Motor neuron (in vitro differentiated cells): Measurements from ENCODE around the gene CCDC73. TPM values are rescaled to one million over a fixed set of nuclear protein-coding genes. Genes with fewer than 3 reads are reported as not detected.
"Not testable (repeated sequence)": the region's sequence is repeated elsewhere in the genome, so short reads cannot be mapped to it uniquely, and the experiment has no call there.

ENCODE experiments used
- ATAC-seq, 8 experiments: fragments of 200-7000 bp; cut with Tn5 transposase; replicated peaks in 6 of 8; 2 replicates each; pipeline ENCODE4 v1.8.0; 2021; ENCODE audit warnings: mild to moderate bottlenecking in 8 of 8, moderate library complexity in 8 of 8
- H3K27ac ChIP-seq, 2 donors: fragments of 250-450 bp; sonication (Bioruptor Pico); 2 replicates each; pipeline ENCODE4 v1.9.0; 2021; ENCODE audit warnings: antibody characterized with exemption in 2 of 2, mild to moderate bottlenecking in 2 of 2, moderate library complexity in 1 of 2
- H3K4me1 ChIP-seq, 2 donors: fragments of 250-450 bp; sonication (Bioruptor Pico); replicated peaks in 1 of 2; 2 replicates each; pipeline ENCODE4 v1.6.1; 2021; ENCODE audit warnings: antibody characterized with exemption in 2 of 2, mild to moderate bottlenecking in 2 of 2, moderate library complexity in 1 of 2
- H3K4me3 ChIP-seq, 5 donors: fragments of 250-450 bp; sonication (Bioruptor Pico); 2 replicates each; pipeline ENCODE4 v1.9.0; 2021; ENCODE audit warnings: antibody characterized with exemption in 5 of 5, mild to moderate bottlenecking in 5 of 5, moderate library complexity in 4 of 5
- WGBS, 10 experiments: fragments of 450-650 bp; shearing (Covaris generic); methylation state at CpG; one replicate each; pipeline ENCODE4 v1.0.0; 2022; 5-methylcytosine and 5-hydroxymethylcytosine counted together
- in situ Hi-C, 9 experiments: fragments of 400-800 bp; cut with MboI; loops; one replicate each; pipeline ENCODE4 v1.15.0; 2021; ENCODE audit warnings: low sequenced_read_pairs in 9 of 9, low pct_unique_long_range_greater_than_20kb in 2 of 9; ENCODE audit not compliant: unreplicated experiment in 9 of 9
- total RNA-seq, 8 experiments: library from RNA; unstranded; fragments of 300-600 nt; gene quantifications; 2 replicates each; pipeline versions ENCODE4 v1.2.3 to v1.2.4, GENCODE V29; 2022

CCDC73 gene
- total RNA-seq, 8 experiments from 2014 or later: 0.05 to 0.47 (median 0.24) TPM

DNA sequence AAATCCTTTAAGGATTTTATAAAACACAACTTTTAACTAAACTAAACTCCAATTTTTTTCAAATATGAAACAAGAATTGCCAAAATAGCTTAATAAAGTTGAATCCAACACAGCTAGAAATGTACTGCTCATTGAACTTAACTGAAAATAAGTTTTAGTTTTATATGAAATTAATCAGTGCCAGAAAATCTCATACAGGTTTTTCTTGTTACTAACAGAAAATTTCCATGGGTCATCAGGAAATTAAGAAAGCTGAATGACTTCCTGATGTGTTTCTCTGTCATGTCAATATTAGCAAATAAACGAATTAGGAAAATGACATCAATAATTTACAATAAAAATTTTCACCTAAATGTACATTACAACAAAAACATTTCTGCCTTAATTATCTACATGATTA is 3.5 kb downstream of the CCDC73 start:
- H3K27ac ChIP-seq: no peak overlapping the region
- in situ Hi-C loops: loop anchor here in 5 of 9 experiments (10.0 to 25.0 kb wide), 2 partner anchors 466 to 479 kb away; no protein-coding TSS in a partner anchor
- no peak overlapping the region for H3K4me3 ChIP-seq
- H3K4me1 ChIP-seq: peaks cover 0 to 9% of the 10 kb centered on the region in 2 donors
- no peak for ATAC-seq
- WGBS, 10 experiments: 0 to 75% (median 37%) methylated on average over 1 of the region's 1 CpG; no CpG with 5 or more reads in 2 of the 10 experiments

DNA sequence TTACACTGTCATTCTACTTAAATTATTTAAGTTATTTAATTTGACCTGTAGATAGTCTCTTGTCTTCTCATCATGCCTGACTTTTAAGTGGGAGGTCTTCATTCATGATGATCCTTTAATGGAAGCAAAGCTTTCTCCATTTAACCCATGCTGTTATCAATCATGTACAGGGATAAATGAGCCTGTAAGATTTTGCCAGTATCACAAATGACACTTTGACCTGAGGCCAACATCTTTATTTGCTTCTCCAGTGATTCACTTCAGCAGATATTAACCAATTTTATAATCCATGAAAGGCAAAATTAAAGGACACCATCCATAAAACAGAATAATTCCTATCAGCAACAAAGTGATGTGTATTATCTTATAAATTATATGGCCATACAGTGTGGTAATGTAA is 7.7 kb downstream of the CCDC73 start:
- no peak for ATAC-seq
- Histone ChIP-seq H3K4me3 (no peak overlapping the region), H3K4me1 (peaks cover 0 to 9% of the 10 kb centered on the region in 2 donors), H3K27ac (no peak overlapping the region)
- in situ Hi-C loops: loop anchor here in 4 of 9 experiments (25.0 kb wide), 1 partner anchor 475 kb away; no protein-coding TSS in a partner anchor

DNA sequence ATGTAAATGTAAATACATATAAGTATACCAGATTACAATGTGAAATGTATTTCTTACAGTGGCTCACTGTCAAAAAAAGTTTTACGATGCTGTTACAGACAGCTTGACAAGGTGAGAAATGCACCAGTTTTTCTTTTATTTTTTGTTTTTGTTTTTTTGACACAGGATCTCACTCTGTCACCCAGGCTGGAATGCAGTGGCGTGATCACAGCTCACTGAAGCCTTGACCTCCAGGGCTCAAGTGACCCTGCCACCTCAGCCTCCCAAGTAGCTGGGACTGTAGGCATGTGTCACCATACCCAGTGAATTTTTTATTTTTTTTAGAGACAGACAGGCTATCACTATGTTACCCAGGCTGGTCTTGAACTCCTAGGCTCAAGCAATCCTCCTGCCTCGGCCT is 9.2 kb downstream of the CCDC73 start:
- WGBS, 10 experiments: 40 to 100% (median 83%) methylated on average over 1 to 3 of the region's 3 CpGs; no CpG with 5 or more reads in 1 of the 10 experiments
- peaks cover 0 to 9% of the 10 kb centered on the region in 2 donors for H3K4me1 ChIP-seq
- H3K4me3 ChIP-seq: no peak overlapping the region
- H3K27ac ChIP-seq: no peak overlapping the region
- in situ Hi-C loops: loop anchor here in 4 of 9 experiments (25.0 kb wide), 1 partner anchor 473 kb away; no protein-coding TSS in a partner anchor
- ATAC-seq: no peak

DNA sequence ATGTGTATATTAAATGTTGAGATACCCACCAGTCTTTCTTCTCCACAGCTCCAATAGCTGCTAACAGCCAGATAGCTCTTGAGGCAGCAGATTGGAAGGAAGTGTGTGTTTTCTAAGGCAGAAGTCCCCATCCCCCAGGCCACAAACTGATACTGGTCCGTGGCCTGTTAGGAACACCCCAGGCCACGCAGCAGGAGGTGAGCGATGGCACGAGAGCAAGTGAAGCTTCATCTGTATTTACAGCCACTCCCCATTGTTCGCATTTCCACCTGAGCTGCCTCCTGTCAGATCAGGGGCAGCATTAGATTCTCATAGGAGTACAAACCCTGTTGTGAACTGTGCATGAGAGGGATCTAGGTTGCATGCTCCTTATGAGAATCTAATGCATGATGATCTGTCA is 12.7 kb downstream of the CCDC73 start:
- in situ Hi-C loops: loop anchor here in 4 of 9 experiments (25.0 kb wide), 1 partner anchor 469 kb away; no protein-coding TSS in a partner anchor
- no peak overlapping the region for H3K4me3 ChIP-seq
- no peak overlapping the region for H3K27ac ChIP-seq
- ATAC-seq: no peak
- WGBS, 10 experiments: 29 to 80% (median 73%) methylated on average over 2 to 5 of the region's 5 CpGs; no CpG with 5 or more reads in 5 of the 10 experiments
- H3K4me1 ChIP-seq: peaks cover 0 to 2% of the 10 kb centered on the region in 2 donors

DNA sequence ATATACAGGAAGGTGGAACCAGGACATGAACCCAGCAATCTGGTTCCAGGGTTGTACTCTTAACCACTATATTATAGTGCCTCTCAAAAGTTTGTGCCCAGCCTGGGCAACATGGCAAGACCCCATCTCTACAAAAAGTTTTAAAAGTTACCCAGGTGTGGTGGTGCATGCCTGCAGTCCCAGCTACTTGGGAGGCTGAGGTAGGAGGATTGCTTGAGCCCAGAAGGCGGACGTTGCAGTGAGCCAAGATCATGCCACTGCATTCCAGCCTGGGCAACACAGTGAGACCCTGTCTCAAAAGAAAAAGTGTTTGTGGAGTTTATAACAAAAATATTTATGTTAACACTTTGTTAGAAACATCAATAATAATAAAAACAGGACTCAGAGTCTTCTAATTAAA is 13.6 kb downstream of the CCDC73 start:
- not testable (repeated sequence) for H3K27ac ChIP-seq, H3K4me3 ChIP-seq, H3K4me1 ChIP-seq, ATAC-seq
- in situ Hi-C loops: loop anchor here in 4 of 9 experiments (25.0 kb wide), 1 partner anchor 469 kb away; no protein-coding TSS in a partner anchor
- WGBS, 10 experiments: 7 to 100% (median 83%) methylated on average over 1 to 2 of the region's 2 CpGs; no CpG with 5 or more reads in 5 of the 10 experiments

DNA sequence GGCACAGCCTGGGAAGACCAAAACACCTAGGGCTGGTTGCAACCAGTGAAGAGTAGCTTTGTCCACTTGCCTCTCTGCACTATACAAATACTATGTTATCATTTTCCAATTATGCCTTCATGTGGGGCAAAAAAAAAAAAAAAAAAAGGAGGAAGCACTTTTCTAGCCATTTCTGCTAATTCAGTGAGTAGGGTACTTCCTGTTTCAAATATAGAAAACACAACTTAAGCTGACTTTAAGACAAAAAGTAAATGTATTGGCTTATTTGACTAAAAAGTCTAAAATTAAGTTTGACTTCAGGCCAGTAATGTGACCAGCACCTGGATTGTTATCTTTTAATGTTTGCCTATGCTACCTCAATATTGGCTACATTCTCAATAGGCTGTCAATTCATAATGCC is 15.3 kb downstream of the CCDC73 start:
- ATAC-seq: no peak
- Histone ChIP-seq H3K4me1 (no peaks in the 10 kb centered on the region), H3K27ac (no peak overlapping the region), H3K4me3 (no peak overlapping the region)
- in situ Hi-C loops: loop anchor here in 4 of 9 experiments (25.0 kb wide), 1 partner anchor 467 kb away; no protein-coding TSS in a partner anchor

DNA sequence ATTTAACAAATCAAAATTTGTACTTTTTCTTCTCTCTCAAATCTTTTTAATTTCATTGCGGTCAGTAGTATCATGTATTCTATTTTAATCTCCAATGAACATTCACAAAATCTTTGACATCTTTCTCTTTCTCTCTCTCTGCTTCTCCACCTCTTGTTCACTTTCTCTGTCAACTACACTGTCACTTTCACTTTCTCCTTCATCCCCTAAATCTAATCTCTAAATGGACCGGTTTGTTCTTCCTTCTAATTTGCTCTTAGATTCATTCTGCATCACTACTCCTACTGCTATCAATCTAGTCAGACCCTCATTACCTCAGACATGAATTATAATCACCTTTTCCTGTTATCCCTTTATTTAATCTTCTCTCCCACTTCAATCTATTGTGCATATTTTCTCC is 18.6 kb downstream of the CCDC73 start:
- no peak overlapping the region for H3K4me3 ChIP-seq
- in situ Hi-C loops: loop anchor here in 4 of 9 experiments (25.0 kb wide), 1 partner anchor 464 kb away; no protein-coding TSS in a partner anchor

DNA sequence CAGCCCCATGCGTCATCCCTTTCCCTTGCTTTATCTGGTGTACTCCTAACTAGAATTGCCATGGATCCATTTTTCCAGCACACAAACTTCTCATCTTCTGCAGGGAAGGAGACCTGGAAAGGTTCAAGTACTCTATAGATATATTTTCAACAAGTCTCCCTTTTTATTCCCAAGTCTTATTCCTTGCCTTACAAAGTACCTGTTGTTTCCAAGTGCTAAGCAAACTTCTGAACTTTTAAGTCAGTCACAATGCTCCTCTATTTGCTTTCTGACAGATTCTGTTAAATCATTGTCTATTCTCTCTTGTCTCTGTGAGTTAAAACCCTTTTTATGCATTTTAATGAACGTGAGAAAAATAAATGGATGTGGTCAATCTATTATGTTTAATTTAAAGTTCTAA is 20.4 kb downstream of the CCDC73 start:
- Histone ChIP-seq H3K4me3 (no peak overlapping the region), H3K27ac (no peak overlapping the region), H3K4me1 (no peaks in the 10 kb centered on the region)
- 46 to 100% (median 54%) methylated on average over 1 to 2 of the region's 2 CpGs; no CpG with 5 or more reads in 1 of the 10 experiments for WGBS, 10 experiments
- in situ Hi-C loops: no loop called here
- no peak for ATAC-seq

More for the DNA sequence above, 18.6 kb downstream of the CCDC73 start:
- no peak for ATAC-seq
- WGBS, 10 experiments: 20 to 100% (median 74%) methylated on average over 2 of the region's 2 CpGs
- no peak overlapping the region for H3K27ac ChIP-seq
- H3K4me1 ChIP-seq: no peaks in the 10 kb centered on the region

DNA sequence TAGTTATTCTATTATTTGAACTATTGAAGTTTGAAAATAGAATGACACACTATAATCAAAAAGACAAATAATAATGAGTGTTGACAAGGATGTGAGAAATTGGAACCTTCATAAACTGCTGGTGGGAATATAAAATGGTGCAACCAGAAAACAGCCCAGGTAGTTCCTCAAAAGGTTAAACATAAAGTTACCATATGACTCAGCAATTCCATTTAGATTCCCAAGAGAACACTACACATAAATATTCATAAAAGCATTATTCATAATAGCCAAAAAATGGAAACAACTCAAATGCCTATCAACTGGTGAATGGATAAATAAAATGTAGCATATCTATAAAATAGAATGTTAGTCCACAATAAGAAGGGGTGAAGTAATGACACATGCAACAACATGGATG is 21.7 kb downstream of the CCDC73 start:
- H3K27ac ChIP-seq: no peak overlapping the region
- in situ Hi-C loops: no loop called here
- ATAC-seq: no peak

DNA sequence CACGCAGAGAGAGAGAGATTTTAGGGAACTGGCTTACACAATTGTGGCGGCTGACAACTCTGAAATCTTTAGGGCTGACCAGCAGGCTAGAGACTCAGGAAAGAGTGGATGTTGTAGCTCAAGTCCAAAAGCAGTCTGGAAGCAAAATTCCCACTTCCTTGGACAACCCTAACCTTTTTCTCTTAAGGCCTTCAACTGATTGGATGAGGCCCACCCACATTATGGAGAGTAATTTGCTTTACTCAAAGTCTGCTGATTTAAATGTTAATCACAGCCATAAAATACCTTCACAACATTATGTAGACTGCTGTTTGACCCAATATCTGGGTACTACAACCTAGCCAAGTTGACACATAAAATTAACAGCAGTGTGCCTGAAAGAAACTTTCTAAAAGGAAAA is 32.7 kb downstream of the CCDC73 start:
- H3K4me3 ChIP-seq, H3K27ac ChIP-seq, ATAC-seq, H3K4me1 ChIP-seq, in situ Hi-C loops: not testable (repeated sequence)
- 33 to 100% (median 79%) methylated on average over 1 to 2 of the region's 2 CpGs; no CpG with 5 or more reads in 5 of the 10 experiments for WGBS, 10 experiments

More for the DNA sequence above, 21.7 kb downstream of the CCDC73 start:
- Histone ChIP-seq H3K4me1 (no peaks in the 10 kb centered on the region), H3K4me3 (no peak overlapping the region)

DNA sequence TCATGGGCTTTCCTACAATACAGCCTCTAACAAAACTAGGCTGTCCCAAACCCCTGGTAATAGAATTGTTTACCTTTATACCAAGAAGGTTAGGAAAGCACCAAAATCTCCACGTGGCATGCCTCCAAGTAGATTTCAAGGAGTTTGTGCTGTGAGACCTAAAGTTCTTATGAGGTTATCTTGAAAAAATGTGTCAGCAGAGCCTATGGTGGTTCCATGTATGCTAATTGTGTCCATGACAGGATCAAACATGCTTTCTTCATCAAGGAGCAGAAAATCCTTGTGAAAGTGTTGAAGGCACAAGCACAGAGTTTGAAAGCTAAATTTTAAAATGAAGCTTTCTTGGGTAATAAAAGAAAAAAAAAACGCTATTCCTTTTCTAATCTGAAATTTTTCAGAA is 36.2 kb downstream of the CCDC73 start:
- 0 to 100% (median 62%) methylated on average over 1 to 2 of the region's 2 CpGs for WGBS, 10 experiments
- no peaks in the 10 kb centered on the region for H3K4me1 ChIP-seq
- H3K27ac ChIP-seq: no peak overlapping the region
- in situ Hi-C loops: no loop called here
- H3K4me3 ChIP-seq: no peak overlapping the region
- no peak for ATAC-seq

DNA sequence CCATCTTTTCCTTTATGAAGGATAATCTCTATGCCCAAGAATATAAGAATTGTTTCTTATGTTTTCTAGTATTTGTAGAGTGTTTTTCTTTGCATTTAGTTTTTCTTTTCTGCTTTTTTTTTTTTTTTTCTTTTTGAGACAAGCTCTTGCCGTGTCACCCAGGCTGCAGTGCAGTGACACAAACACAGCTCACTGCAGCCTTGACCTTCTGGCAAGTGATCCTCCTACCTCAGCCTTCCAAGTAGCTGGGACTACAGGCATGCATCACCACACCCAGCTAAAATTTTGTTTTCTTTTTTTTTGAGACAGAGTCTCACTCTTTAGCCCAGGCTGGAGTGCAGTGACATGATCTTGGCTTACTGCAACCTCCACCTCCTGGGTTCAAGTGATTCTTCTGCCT is 41.3 kb downstream of the CCDC73 start:
- in situ Hi-C loops, H3K27ac ChIP-seq, ATAC-seq, H3K4me1 ChIP-seq, H3K4me3 ChIP-seq: not testable (repeated sequence)
- WGBS, 10 experiments: 0 to 100% (median 83%) methylated on average over 1 of the region's 1 CpG; no CpG with 5 or more reads in 3 of the 10 experiments

DNA sequence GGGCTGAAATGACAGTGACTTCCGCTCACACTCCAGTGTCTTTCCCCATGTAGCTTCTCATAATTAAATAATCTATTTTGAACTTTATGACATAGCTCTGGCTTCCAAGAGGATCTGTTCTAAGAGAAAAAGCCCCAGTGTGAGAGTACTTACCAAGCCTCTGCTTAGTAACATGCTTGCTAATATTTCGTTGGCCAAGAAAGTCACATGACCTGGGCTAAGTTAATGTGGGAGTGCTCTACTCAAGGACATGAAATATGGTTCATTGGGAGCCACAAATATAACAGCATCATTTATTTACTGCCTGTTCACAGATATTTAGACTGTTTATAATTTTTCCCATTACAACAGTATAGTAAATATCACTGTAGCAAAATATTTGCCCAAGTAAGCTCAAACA is 42.5 kb downstream of the CCDC73 start:
- WGBS, 10 experiments: 20 to 100% (median 94%) methylated on average over 1 to 2 of the region's 2 CpGs; no CpG with 5 or more reads in 3 of the 10 experiments
- Histone ChIP-seq H3K4me1 (no peaks in the 10 kb centered on the region), H3K27ac (no peak overlapping the region), H3K4me3 (no peak overlapping the region)
- no peak for ATAC-seq
- in situ Hi-C loops: no loop called here

DNA sequence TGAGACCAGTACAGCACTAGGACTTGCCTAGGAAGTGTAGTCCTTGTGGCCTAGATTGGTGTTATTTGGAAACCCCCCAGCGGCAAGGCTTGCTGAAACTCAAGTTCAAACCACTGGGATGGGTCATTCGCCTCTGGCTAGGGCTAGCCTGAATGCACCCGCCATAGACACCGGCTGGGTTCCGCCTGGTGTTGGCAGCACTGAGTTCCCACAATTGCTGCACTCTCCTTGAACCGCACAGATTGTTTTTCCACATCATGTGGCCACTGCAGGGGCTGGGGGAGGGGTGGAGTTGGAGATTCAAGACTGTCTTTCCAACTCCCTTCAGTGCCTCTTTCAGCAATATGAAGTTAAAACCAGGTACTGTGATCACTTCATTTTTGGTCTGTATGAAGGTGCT is 43.1 kb downstream of the CCDC73 start:
- WGBS, 10 experiments: 45 to 100% (median 80%) methylated on average over 1 to 5 of the region's 6 CpGs; no CpG with 5 or more reads in 3 of the 10 experiments
- Histone ChIP-seq H3K27ac (no peak overlapping the region), H3K4me1 (no peaks in the 10 kb centered on the region), H3K4me3 (no peak overlapping the region)
- in situ Hi-C loops: no loop called here
- ATAC-seq: peak in 1 of 8 experiments; percentile 45
